SK-N-SH (cell line): ENCODE results near the gene ZNF804B. TPM values are rescaled to one million over a fixed set of nuclear protein-coding genes. Genes with fewer than 3 reads are reported as not detected.

ENCODE experiments used
- CTCF ChIA-PET: fragments of 300-600, 350-600 bp; formaldehyde crosslinking; extraction: SDS; loops from one replicate; lab custom pipeline; 2021; lab: Yijun Ruan, JAX
- POLR2A ChIA-PET: fragments of 350-600 bp; sonication (Branson Sonifier 250); formaldehyde crosslinking; extraction: SDS; loops from one replicate; lab custom pipeline; 2020; ENCODE audit warnings: antibody characterized with exemption, inconsistent platforms; lab: Yijun Ruan, JAX
- DNase-seq: peaks from one replicate; pipeline ENCODE4 v3.0.0; 2012
- H2AFZ ChIP-seq: fragments of 200-600 bp; sonication (generic); 2 replicates; pipeline ENCODE4 v1.8.1; 2016; ENCODE audit warnings: antibody characterized with exemption, mild to moderate bottlenecking, low read depth
- H3F3A ChIP-seq: fragments of 200-600 bp; sonication (generic); replicated peaks from 2 replicates; pipeline ENCODE3; 2016; ENCODE audit warnings: antibody characterized with exemption, mild to moderate bottlenecking; ENCODE audit not compliant: insufficient read depth
- H3K27ac ChIP-seq, 2 experiments: fragments of 200-500 bp in 1 of 2; fragments of 200-600 bp in 1 of 2; sonication (Bioruptor generic) in 1 of 2; sonication (generic), shearing (Covaris generic) in 1 of 2; 2 replicates each; pipeline versions ENCODE4 v1.5.1 to v1.6.1; 2014 to 2016; ENCODE audit warnings: low read depth in 2 of 2, inconsistent platforms in 1 of 2, low read length in 1 of 2, mild to moderate bottlenecking in 1 of 2, mixed read lengths in 1 of 2
- H3K27me3 ChIP-seq: fragments of 200-600 bp; sonication (generic), shearing (Covaris generic); 2 replicates; pipeline ENCODE4 v1.6.1; 2016; ENCODE audit warnings: mixed run types; ENCODE audit not compliant: insufficient read depth
- H3K36me3 ChIP-seq, 2 experiments: fragments of 200-500 bp in 1 of 2; fragments of 200-600 bp in 1 of 2; sonication (Bioruptor generic) in 1 of 2; sonication (generic) in 1 of 2; replicated peaks in 1 of 2; 2 replicates each; pipeline versions ENCODE3 to v1.5.1; 2014 to 2016; ENCODE audit warnings: low read length in 1 of 2, mild to moderate bottlenecking in 1 of 2; ENCODE audit not compliant: insufficient read depth in 2 of 2, control insufficient read depth in 1 of 2
- H3K4me1 ChIP-seq, 2 experiments: fragments of 200-500 bp in 1 of 2; fragments of 200-600 bp in 1 of 2; sonication (Bioruptor generic) in 1 of 2; sonication (generic), shearing (Covaris generic) in 1 of 2; 2 replicates each; pipeline versions ENCODE4 v1.5.1 to v1.6.1; 2014 to 2016; ENCODE audit warnings: low read depth in 1 of 2, low read length in 1 of 2, mixed run types in 1 of 2; ENCODE audit not compliant: insufficient read depth in 2 of 2, control insufficient read depth in 1 of 2
- H3K4me2 ChIP-seq: fragments of 200-600 bp; sonication (generic), shearing (Covaris generic); 2 replicates; pipeline ENCODE4 v1.6.1; 2017; ENCODE audit warnings: mixed run types
- H3K4me3 ChIP-seq, 2 experiments: fragments of 200-500 bp in 1 of 2; fragments of 200-600 bp in 1 of 2; sonication (Bioruptor generic) in 1 of 2; sonication (generic), shearing (Covaris generic) in 1 of 2; 2 replicates each; pipeline versions ENCODE4 v1.5.1 to v1.8.1; 2014 to 2016; ENCODE audit warnings: low read depth in 2 of 2, inconsistent platforms in 1 of 2, low read length in 1 of 2, mild to moderate bottlenecking in 1 of 2, mixed read lengths in 1 of 2, moderate library complexity in 1 of 2
- H3K79me2 ChIP-seq: fragments of 200-600 bp; sonication (generic); 2 replicates; pipeline ENCODE4 v1.8.1; 2017; ENCODE audit warnings: mild to moderate bottlenecking; ENCODE audit not compliant: insufficient read depth
- H3K9ac ChIP-seq: fragments of 200-600 bp; sonication (generic); 2 replicates; pipeline ENCODE4 v1.6.1; 2017; ENCODE audit warnings: mixed run types
- H3K9me2 ChIP-seq: fragments of 200-600 bp; sonication (generic); 2 replicates; pipeline ENCODE4 v1.6.1; 2017; ENCODE audit warnings: mixed run types
- H3K9me3 ChIP-seq: fragments of 200-600 bp; sonication (generic); 2 replicates; pipeline ENCODE4 v1.6.1; 2017; ENCODE audit warnings: mixed run types, mild to moderate bottlenecking, moderate library complexity
- H4K20me1 ChIP-seq: fragments of 200-600 bp; sonication (generic); 2 replicates; pipeline ENCODE4 v1.6.1; 2017; ENCODE audit warnings: mild to moderate bottlenecking, mixed run types; ENCODE audit not compliant: insufficient read depth
- NRF1 ChIP-seq: IDR thresholded peaks from 2 replicates; pipeline ENCODE4 v1.6.1; 2012; ENCODE audit warnings: low read depth, mild to moderate bottlenecking, low read length
- RCOR1 ChIP-seq: fragments of 150-350 bp; IDR thresholded peaks from 2 replicates; pipeline ENCODE4 v1.6.1; 2017; ENCODE audit warnings: antibody characterized with exemption, low read length
- SIN3A ChIP-seq: IDR thresholded peaks from 2 replicates; pipeline ENCODE4 v1.6.1; 2012; ENCODE audit warnings: low read depth, mild to moderate bottlenecking, low read length, moderate library complexity, borderline replicate concordance
- SMC3 ChIP-seq: IDR thresholded peaks from 2 replicates; pipeline ENCODE4 v1.6.1; 2012; ENCODE audit warnings: low read depth, low read length, improper control_type of control experiment
- TEAD4 ChIP-seq: IDR thresholded peaks from 2 replicates; pipeline ENCODE4 v1.4.0; 2012; ENCODE audit warnings: mild to moderate bottlenecking, borderline replicate concordance; ENCODE audit not compliant: insufficient read depth
- WGBS: methylation state at CpG from one replicate; pipeline ENCODE4 v1.1.6; 2017; ENCODE audit warnings: low lambda C conversion rate; 5-methylcytosine and 5-hydroxymethylcytosine counted together
- polyA plus RNA-seq, 3 experiments: library from polyadenylated mRNA; depleted of rRNA; stranded (reverse); fragments of >200 nt; gene quantifications; 2 replicates each; pipeline ENCODE4 v1.2.3, GENCODE V29; 2012
- TF ChIP-seq, protein P1 (sequence below): IDR thresholded peaks from 2 replicates; pipeline ENCODE4 v1.4.0; 2012; ENCODE audit warnings: low read depth, borderline replicate concordance
- TF ChIP-seq, protein P2 (sequence below): IDR thresholded peaks from 2 replicates; pipeline ENCODE4; 2012

The ZNF804B gene
- polyA plus RNA-seq, 1 of the 3 experiments (the other 2 are of a cell fraction), result not detected

DNA sequence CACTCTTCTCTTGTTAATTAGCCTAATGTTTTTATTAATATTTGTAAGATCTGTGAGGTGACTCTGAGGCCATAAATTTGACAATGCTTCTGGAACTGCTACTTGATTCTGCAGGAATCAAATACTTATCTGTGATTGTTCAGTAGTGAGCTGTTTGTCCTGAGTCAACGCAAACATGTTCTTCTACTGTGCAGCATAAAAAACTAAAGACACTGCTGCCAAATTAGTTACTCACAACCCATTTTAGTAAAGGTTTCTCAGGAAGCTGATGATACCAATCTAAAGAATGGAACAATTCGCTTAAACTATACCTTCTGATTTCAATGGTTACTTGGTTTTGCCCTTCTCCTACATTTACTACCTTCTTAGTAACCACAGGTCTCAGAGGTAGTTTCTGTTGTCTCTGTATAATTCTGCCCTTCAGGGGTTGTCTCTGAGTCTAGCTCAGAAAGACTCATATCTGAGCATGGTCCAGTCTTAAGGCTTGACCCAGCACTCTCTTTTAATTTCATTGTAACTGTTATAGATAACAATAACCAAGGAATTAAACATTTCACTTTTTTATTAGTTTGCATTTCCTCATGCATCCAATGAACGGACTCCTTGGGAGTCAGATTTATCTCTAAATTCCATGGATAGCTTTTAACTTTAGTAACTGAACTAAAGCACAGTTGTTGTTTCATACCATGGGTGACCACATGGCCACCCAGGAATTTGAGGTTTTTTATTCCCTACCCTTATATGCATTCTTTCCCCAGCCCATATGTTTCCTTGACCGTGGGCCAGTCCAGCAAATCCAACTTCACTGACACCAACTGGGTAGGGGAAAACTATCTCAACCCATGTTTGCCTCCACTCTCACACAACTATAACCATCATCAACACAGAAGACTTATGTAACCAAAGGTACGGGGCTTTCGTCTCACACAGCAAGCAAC is 345.5 kb downstream of the ZNF804B start:
- Histone ChIP-seq H3K9ac (no peak overlapping the region), H3K27me3 (no peaks in the 10 kb centered on the region), H3K79me2 (no peaks in the 10 kb centered on the region), H3K27ac (no peak overlapping the region), H2AFZ (no peak overlapping the region), H3K4me3 (no peak overlapping the region), H3K9me2 (no peaks in the 10 kb centered on the region)
- CTCF ChIA-PET, result no interaction called here
- WGBS, result 21% methylated on average over 6 of the region's 6 CpGs
- POLR2A ChIA-PET, result no interaction called here
- no peak for DNase-seq
- no peak for TF ChIP-seq NRF1
- TF ChIP-seq, protein P1, sequence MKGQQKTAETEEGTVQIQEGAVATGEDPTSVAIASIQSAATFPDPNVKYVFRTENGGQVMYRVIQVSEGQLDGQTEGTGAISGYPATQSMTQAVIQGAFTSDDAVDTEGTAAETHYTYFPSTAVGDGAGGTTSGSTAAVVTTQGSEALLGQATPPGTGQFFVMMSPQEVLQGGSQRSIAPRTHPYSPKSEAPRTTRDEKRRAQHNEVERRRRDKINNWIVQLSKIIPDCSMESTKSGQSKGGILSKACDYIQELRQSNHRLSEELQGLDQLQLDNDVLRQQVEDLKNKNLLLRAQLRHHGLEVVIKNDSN, result 0 out of 2 replicates have a peak, but pooled peaks have one; percentile 9
- TF ChIP-seq, all 33 proteins: peak for 1
- Histone ChIP-seq H3K4me1 (no peaks in the 10 kb centered on the region), H3F3A (no peaks in the 10 kb centered on the region), H3K36me3 (no peaks in the 10 kb centered on the region), H4K20me1 (no peaks in the 10 kb centered on the region), H3K9me3 (no peaks in the 10 kb centered on the region), H3K4me2 (no peak overlapping the region)

DNA sequence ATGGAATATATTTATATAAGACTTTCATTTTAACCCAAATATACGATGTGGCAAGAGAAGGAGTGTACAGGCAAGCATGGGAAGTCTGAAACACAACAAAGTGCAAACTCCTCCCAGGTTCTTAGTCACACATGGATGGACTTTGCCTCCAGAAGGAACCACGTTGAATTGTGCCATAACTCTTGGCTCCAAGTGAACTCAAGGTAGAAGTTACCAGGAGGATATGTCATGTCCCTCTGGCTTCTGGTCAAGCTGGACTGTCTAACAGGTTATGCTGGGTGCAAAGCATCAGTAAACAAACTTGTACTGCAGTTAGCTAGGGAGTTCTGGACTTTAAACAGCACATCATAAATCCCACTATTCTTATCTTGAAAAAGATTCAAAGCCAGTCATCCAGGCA is 364.4 kb downstream of the ZNF804B start:
- H3K4me2 ChIP-seq, result no peak overlapping the region
- ChIA-PET POLR2A (no interaction called here), CTCF (no interaction called here)
- no peak for TF ChIP-seq TEAD4
- TF ChIP-seq, protein P2, sequence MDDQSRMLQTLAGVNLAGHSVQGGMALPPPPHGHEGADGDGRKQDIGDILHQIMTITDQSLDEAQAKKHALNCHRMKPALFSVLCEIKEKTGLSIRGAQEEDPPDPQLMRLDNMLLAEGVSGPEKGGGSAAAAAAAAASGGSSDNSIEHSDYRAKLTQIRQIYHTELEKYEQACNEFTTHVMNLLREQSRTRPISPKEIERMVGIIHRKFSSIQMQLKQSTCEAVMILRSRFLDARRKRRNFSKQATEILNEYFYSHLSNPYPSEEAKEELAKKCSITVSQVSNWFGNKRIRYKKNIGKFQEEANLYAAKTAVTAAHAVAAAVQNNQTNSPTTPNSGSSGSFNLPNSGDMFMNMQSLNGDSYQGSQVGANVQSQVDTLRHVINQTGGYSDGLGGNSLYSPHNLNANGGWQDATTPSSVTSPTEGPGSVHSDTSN, result no peak
- TF ChIP-seq SIN3A, result no peak
- TF ChIP-seq RCOR1, result no peak
- no peak for TF ChIP-seq SMC3
- no peaks in the 10 kb centered on the region for H4K20me1 ChIP-seq
- no peaks in the 10 kb centered on the region for H3K36me3 ChIP-seq
- no peak overlapping the region for H3K4me3 ChIP-seq
- WGBS, result 5% methylated on average over 2 of the region's 2 CpGs
- H3K79me2 ChIP-seq, result no peaks in the 10 kb centered on the region
- no peaks in the 10 kb centered on the region for H3F3A ChIP-seq
- H2AFZ ChIP-seq, result no peak overlapping the region
- no peaks in the 10 kb centered on the region for H3K9me3 ChIP-seq
- no peaks in the 10 kb centered on the region for H3K9me2 ChIP-seq
- no peaks in the 10 kb centered on the region for H3K27me3 ChIP-seq
- H3K9ac ChIP-seq, result no peak overlapping the region
- H3K4me1 ChIP-seq, result no peaks in the 10 kb centered on the region
- no peak overlapping the region for H3K27ac ChIP-seq
- DNase-seq, result no peak
